CD8-positive, alpha-beta memory T cell (primary cell): ENCODE results near the gene PCDHGC5. TPM values are rescaled to one million over a fixed set of nuclear protein-coding genes. Genes with fewer than 3 reads are reported as not detected.

ENCODE experiments used
- CTCF ChIA-PET: fragments of 350-600 bp; sonication (Branson Sonifier 250); formaldehyde crosslinking; loops from one replicate; lab custom pipeline; 2021; ENCODE audit warnings: antibody characterized with exemption; lab: Charles Lee
- POLR2A ChIA-PET: fragments of 350-600 bp; sonication (Branson Sonifier 250); formaldehyde crosslinking; loops from one replicate; lab custom pipeline; 2021; ENCODE audit warnings: antibody characterized with exemption; lab: Charles Lee
- DNase-seq, 5 donors: peaks; one replicate each; pipeline versions ENCODE4 v3.0.0 to v3.0.0-alpha.2; 2020 to 2022; ENCODE audit warnings: mixed read lengths in 1 of 5
- H3K27ac ChIP-seq: one replicate; pipeline ENCODE4 v1.7.0; 2013; ENCODE audit warnings: low read depth, mild to moderate bottlenecking, low read length, moderate library complexity
- H3K27me3 ChIP-seq: 2 replicates; pipeline ENCODE4 v1.7.0; 2013; ENCODE audit warnings: low read length, mild to moderate bottlenecking; ENCODE audit not compliant: insufficient read depth, poor library complexity, severe bottlenecking
- H3K36me3 ChIP-seq: 2 replicates; pipeline ENCODE4 v1.7.0; 2013; ENCODE audit warnings: mild to moderate bottlenecking, low read length, moderate library complexity; ENCODE audit not compliant: insufficient read depth
- H3K4me1 ChIP-seq: 2 replicates; pipeline ENCODE4 v1.7.0; 2013; ENCODE audit warnings: mild to moderate bottlenecking, low read length, moderate library complexity; ENCODE audit not compliant: insufficient read depth
- H3K4me3 ChIP-seq: 2 replicates; pipeline ENCODE4 v1.7.0; 2013; ENCODE audit warnings: mild to moderate bottlenecking, low read length
- H3K9me3 ChIP-seq: 2 replicates; pipeline ENCODE4 v1.7.0; 2013; ENCODE audit warnings: mild to moderate bottlenecking, low read length
- H3K27ac Mint-ChIP-seq, 8 donors: one replicate each; pipeline ENCODE4 v1.8.0; 2020 to 2021; ENCODE audit warnings: mixed read lengths in 8 of 8, mild to moderate bottlenecking in 6 of 8, inconsistent platforms in 3 of 8, moderate library complexity in 3 of 8
- H3K27me3 Mint-ChIP-seq, 2 donors: one replicate each; pipeline ENCODE4 v1.8.0; 2020 to 2021; ENCODE audit warnings: mixed read lengths in 2 of 2, mild to moderate bottlenecking in 1 of 2, moderate library complexity in 1 of 2
- H3K36me3 Mint-ChIP-seq, 3 donors: one replicate each; pipeline ENCODE4 v1.8.0; 2020 to 2021; ENCODE audit warnings: mixed read lengths in 3 of 3, inconsistent platforms in 1 of 3, mild to moderate bottlenecking in 1 of 3
- H3K4me1 Mint-ChIP-seq, 3 donors: one replicate each; pipeline ENCODE4 v1.8.0; 2020 to 2021; ENCODE audit warnings: mixed read lengths in 3 of 3, inconsistent platforms in 1 of 3, mild to moderate bottlenecking in 1 of 3
- H3K4me3 Mint-ChIP-seq, 7 donors: one replicate each; pipeline ENCODE4 v1.8.0; 2020 to 2021; ENCODE audit warnings: mixed read lengths in 7 of 7, mild to moderate bottlenecking in 6 of 7, moderate library complexity in 4 of 7, inconsistent platforms in 2 of 7
- H3K9me3 Mint-ChIP-seq, 5 donors: one replicate each; pipeline ENCODE4 v1.8.0; 2020 to 2022; ENCODE audit warnings: mixed read lengths in 5 of 5, mild to moderate bottlenecking in 3 of 5, moderate library complexity in 2 of 5, inconsistent platforms in 1 of 5
- polyA plus RNA-seq: library from polyadenylated mRNA; unstranded; fragments of 300-500 nt; fragmentation: Illumina TruSeq; gene quantifications from one replicate; pipeline ENCODE4 v1.2.3, GENCODE V29; 2021
- total RNA-seq, 2 experiments: library from RNA; stranded (reverse); gene quantifications; one replicate each; pipeline ENCODE4 v1.2.3, GENCODE V29; 2021

The PCDHGC5 gene
- total and polyA plus RNA-seq, 3 experiments from 2014 or later, result not detected

DNA sequence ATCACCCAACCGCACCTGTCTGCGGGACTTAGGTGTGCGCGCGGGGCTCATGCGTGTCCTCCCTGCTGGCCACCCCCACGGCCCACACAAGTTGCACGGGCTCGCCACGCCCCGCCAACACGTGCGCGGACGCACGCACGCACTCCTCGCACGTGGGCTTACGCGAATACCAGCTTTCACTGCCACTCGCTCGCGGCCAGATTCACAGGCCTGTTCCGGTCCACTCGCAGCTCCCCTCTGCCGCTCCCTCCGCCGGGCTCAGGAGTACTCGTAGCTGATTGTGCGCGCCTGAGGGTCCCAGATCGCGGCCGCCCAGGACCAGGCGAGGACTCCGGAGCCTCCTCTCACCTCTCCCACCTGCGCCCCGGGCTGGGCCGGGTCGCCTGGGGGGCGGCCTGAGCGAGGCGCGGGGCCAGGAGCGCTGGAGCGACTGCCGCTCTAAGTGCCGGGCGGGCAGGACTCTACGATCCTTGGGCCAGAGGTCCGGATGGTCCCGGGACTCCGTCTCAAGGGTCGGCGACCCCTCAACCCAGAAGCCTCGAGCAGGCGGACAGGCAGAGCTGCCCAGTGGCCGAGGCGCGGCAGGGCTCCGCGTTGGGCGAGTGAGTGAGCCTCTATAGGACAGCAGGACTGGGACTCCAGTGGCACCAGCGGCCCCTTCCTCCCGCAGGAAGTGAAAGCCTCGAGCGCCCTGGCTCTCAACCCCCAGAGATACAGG is 3.4 kb downstream of the PCDHGC5 start:
- Mint-ChIP-seq H3K4me3 (peak overlapping the region in 6 of 7 donors; percentile 48 to 82 (median 62)), H3K27ac (peak overlapping the region in 1 of 8 donors; percentile 28), H3K9me3 (no peaks in the 10 kb centered on the region), H3K36me3 (no peaks in the 10 kb centered on the region), H3K27me3 (peaks cover 66 to 85% of the 10 kb centered on the region in 2 donors), H3K4me1 (peaks cover 9 to 20% (median 12%) of the 10 kb centered on the region in 3 donors)
- ChIA-PET CTCF (interaction anchor here (0.8 kb wide), 1 partner anchor 21 kb away, joined by 3 read pairs; no protein-coding TSS in a partner anchor), POLR2A (no interaction called here)
- no peaks in the 10 kb centered on the region for H3K36me3 ChIP-seq
- no peaks in the 10 kb centered on the region for H3K4me1 ChIP-seq
- DNase-seq, result no peak
- H3K27ac ChIP-seq, result no peak overlapping the region
- H3K4me3 ChIP-seq, result no peak overlapping the region
- peaks cover 28% of the 10 kb centered on the region for H3K27me3 ChIP-seq
- no peaks in the 10 kb centered on the region for H3K9me3 ChIP-seq

GRCh38 chr5:141493500-141494422 is 4.9 kb downstream of the PCDHGC5 start:
- Mint-ChIP-seq H3K27ac (no peak overlapping the region), H3K4me1 (peaks cover 9 to 20% (median 12%) of the 10 kb centered on the region in 3 donors), H3K36me3 (peaks cover 0 to 5% (median 0%) of the 10 kb centered on the region in 3 donors), H3K9me3 (no peaks in the 10 kb centered on the region), H3K4me3 (peak overlapping the region in 2 of 7 donors; percentile 24 to 61), H3K27me3 (peaks cover 62 to 81% of the 10 kb centered on the region in 2 donors)
- H3K9me3 ChIP-seq, result no peaks in the 10 kb centered on the region
- CTCF ChIA-PET, result interaction anchor here (0.8 kb wide), 1 partner anchor 19 kb away, joined by 3 read pairs; no protein-coding TSS in a partner anchor
- no peak overlapping the region for H3K27ac ChIP-seq
- H3K4me3 ChIP-seq, result no peak overlapping the region
- H3K27me3 ChIP-seq, result peaks cover 18% of the 10 kb centered on the region
- H3K4me1 ChIP-seq, result no peaks in the 10 kb centered on the region
- no peak for DNase-seq
- POLR2A ChIA-PET, result no interaction called here
- H3K36me3 ChIP-seq, result no peaks in the 10 kb centered on the region

DNA sequence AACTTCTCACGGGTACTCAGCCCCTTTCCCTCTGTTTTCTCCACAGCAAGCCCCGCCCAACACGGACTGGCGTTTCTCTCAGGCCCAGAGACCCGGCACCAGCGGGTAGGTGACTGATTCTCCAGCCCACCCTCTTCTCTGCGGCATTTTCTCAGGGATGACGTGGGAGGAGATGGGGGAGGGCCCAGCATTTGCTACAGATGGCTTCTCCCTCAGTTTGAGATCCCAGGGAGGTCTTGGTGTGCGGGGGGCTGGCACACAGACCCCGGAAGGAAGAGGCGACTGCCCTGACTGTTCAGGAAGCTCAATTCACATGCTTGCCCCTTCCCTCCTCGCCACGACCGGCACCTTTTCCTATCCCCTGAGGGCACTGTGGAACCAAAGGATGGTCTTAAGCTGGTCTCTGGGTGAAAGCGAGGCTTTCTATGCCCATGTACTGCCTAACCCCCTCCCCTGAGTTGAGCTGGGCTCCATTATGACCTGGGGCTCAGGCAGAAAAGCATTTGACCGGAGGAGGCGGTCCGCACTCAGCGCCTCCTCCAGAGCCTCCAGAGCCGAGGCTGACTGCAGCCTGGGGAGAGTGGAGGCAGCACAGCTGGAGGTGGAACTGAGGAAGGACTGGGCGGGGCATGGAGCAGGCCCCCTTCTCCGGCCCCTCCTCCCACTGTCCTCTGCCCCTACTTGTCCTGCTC is 6.0 kb downstream of the PCDHGC5 start:
- CTCF ChIA-PET, result interaction anchor here (1.4 kb wide), 1 partner anchor 18 kb away, joined by 4 read pairs; no protein-coding TSS in a partner anchor
- peak overlapping the region in 1 of 8 donors; percentile 0 for H3K27ac Mint-ChIP-seq
- H3K36me3 ChIP-seq, result no peaks in the 10 kb centered on the region

DNA sequence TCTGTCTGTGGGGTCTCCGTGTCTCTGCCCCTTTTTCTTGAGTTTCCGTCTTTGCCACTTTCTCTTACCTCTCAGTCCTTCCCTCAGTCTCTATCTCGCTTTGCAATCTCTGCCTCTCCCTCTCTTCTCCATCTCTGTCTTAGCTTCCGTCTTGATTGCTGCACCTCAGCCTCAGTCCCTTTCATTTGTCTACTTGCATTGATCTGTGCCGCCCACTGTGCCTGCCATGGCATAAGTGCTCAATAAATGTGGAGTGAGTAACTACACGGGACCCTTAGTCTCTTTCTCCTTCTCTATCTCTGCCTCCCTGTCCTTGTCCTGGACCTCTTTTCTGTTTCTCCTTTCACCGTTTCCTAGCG is 6.6 kb downstream of the PCDHGC5 start:
- H3K4me3 Mint-ChIP-seq, result peak overlapping the region; percentile 0 to 27 (median 7)
- Histone ChIP-seq H3K36me3 (no peaks in the 10 kb centered on the region), H3K27ac (no peak overlapping the region), H3K27me3 (peaks cover 14% of the 10 kb centered on the region), H3K9me3 (no peaks in the 10 kb centered on the region), H3K4me3 (no peak overlapping the region), H3K4me1 (no peaks in the 10 kb centered on the region)
- peaks cover 9 to 20% (median 12%) of the 10 kb centered on the region in 3 donors for H3K4me1 Mint-ChIP-seq
- H3K27ac Mint-ChIP-seq, result peak overlapping the region in 1 of 8 donors; percentile 0
- peaks cover 0 to 5% (median 0%) of the 10 kb centered on the region in 3 donors for H3K36me3 Mint-ChIP-seq
- CTCF ChIA-PET, result interaction anchor here (1.4 kb wide), 1 partner anchor 17 kb away, joined by 4 read pairs; no protein-coding TSS in a partner anchor
- H3K9me3 Mint-ChIP-seq, result peaks cover 0 to 2% (median 0%) of the 10 kb centered on the region in 5 donors
- DNase-seq, result no peak
- POLR2A ChIA-PET, result no interaction called here
- peaks cover 56 to 70% of the 10 kb centered on the region in 2 donors for H3K27me3 Mint-ChIP-seq

More for the DNA sequence above, 6.0 kb downstream of the PCDHGC5 start:
- Mint-ChIP-seq H3K27me3 (peaks cover 60 to 76% of the 10 kb centered on the region in 2 donors), H3K4me3 (peak overlapping the region in 2 of 7 donors; percentile 4 to 7), H3K9me3 (peaks cover 0 to 2% (median 0%) of the 10 kb centered on the region in 5 donors), H3K36me3 (peaks cover 0 to 5% (median 0%) of the 10 kb centered on the region in 3 donors), H3K4me1 (peaks cover 9 to 20% (median 12%) of the 10 kb centered on the region in 3 donors)
- H3K4me1 ChIP-seq, result no peaks in the 10 kb centered on the region
- POLR2A ChIA-PET, result no interaction called here
- no peak overlapping the region for H3K27ac ChIP-seq
- no peak for DNase-seq
- no peak overlapping the region for H3K4me3 ChIP-seq
- H3K27me3 ChIP-seq, result peaks cover 18% of the 10 kb centered on the region
- H3K9me3 ChIP-seq, result no peaks in the 10 kb centered on the region

DNA sequence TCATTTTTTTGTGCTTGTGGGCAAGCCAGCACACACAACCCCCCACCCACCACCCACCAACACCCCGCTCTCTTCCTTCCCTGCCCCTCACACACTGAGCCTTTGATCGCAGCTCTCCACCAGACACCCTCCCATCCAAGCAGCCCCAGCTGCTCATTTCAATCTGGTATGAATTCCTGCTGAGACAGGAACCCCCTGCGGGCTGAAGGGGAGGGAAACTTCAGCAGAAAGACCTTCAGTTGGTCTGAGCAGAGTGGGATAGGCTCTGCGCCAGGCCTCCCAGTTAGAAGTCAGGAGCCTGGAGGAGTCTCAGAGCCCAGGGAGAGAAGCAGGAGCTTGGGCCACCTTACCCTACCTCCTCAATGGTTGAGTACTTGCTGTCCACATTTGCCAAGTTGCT is 7.2 kb downstream of the PCDHGC5 start:
- Histone ChIP-seq H3K9me3 (no peaks in the 10 kb centered on the region), H3K27ac (no peak overlapping the region), H3K4me3 (no peak overlapping the region), H3K4me1 (no peaks in the 10 kb centered on the region), H3K27me3 (peaks cover 12% of the 10 kb centered on the region), H3K36me3 (no peaks in the 10 kb centered on the region)
- Mint-ChIP-seq H3K36me3 (peaks cover 0 to 5% (median 0%) of the 10 kb centered on the region in 3 donors), H3K27me3 (peaks cover 50 to 64% of the 10 kb centered on the region in 2 donors), H3K9me3 (peaks cover 0 to 2% (median 0%) of the 10 kb centered on the region in 5 donors), H3K4me1 (peaks cover 9 to 20% (median 12%) of the 10 kb centered on the region in 3 donors), H3K4me3 (no peak overlapping the region), H3K27ac (no peak overlapping the region)
- CTCF ChIA-PET, result interaction anchor here (1.4 kb wide), 1 partner anchor 17 kb away, joined by 4 read pairs; no protein-coding TSS in a partner anchor
- no peak for DNase-seq
- POLR2A ChIA-PET, result no interaction called here

- H3K4me3 ChIP-seq, result no peak overlapping the region
- no peaks in the 10 kb centered on the region for H3K4me1 ChIP-seq
- no peaks in the 10 kb centered on the region for H3K36me3 ChIP-seq
- DNase-seq, result no peak
- H3K4me1 Mint-ChIP-seq, result no peaks in the 10 kb centered on the region
- ChIA-PET CTCF (interaction anchor here (1.4 kb wide), 1 partner anchor 11 kb away, joined by 3 read pairs; no protein-coding TSS in a partner anchor), POLR2A (no interaction called here)
- H3K27me3 ChIP-seq, result no peaks in the 10 kb centered on the region
- H3K36me3 Mint-ChIP-seq, result peaks cover 0 to 5% (median 0%) of the 10 kb centered on the region in 3 donors
- peaks cover 16 to 21% of the 10 kb centered on the region in 2 donors for H3K27me3 Mint-ChIP-seq
- H3K9me3 ChIP-seq, result no peaks in the 10 kb centered on the region
- H3K9me3 Mint-ChIP-seq, result peaks cover 0 to 2% (median 0%) of the 10 kb centered on the region in 5 donors
- H3K4me3 Mint-ChIP-seq, result peak overlapping the region in 1 of 7 donors; percentile 44
- no peak overlapping the region for H3K27ac Mint-ChIP-seq
- no peak overlapping the region for H3K27ac ChIP-seq
These were observed 12.9 kb downstream of the PCDHGC5 start for GRCh38 chr5:141501761-141502160.

GRCh38 chr5:141503681-141504080 is 14.8 kb downstream of the PCDHGC5 start:
- CTCF ChIA-PET, result interaction anchor here (1.5 kb wide), 1 partner anchor 21 kb away, joined by 3 read pairs; no protein-coding TSS in a partner anchor
- Mint-ChIP-seq H3K9me3 (peaks cover 0 to 2% (median 0%) of the 10 kb centered on the region in 5 donors), H3K4me1 (no peaks in the 10 kb centered on the region), H3K27me3 (peaks cover 4 to 12% of the 10 kb centered on the region in 2 donors), H3K27ac (peak overlapping the region in 1 of 8 donors; percentile 6), H3K4me3 (no peak overlapping the region), H3K36me3 (no peaks in the 10 kb centered on the region)
- no peaks in the 10 kb centered on the region for H3K9me3 ChIP-seq
- POLR2A ChIA-PET, result no interaction called here
- no peaks in the 10 kb centered on the region for H3K36me3 ChIP-seq
- no peaks in the 10 kb centered on the region for H3K4me1 ChIP-seq
- H3K27ac ChIP-seq, result no peak overlapping the region
- no peak for DNase-seq
- no peaks in the 10 kb centered on the region for H3K27me3 ChIP-seq
- no peak overlapping the region for H3K4me3 ChIP-seq
